A673 (cell line): ENCODE results near the gene PHLPP2. TPM values are rescaled to one million over a fixed set of nuclear protein-coding genes. Genes with fewer than 3 reads are reported as not detected.

Source experiments
- BruUV-seq: library from RNA; stranded (reverse); fragments of 400-500 nt; replicated peaks from 2 replicates; lab custom pipeline; 2021; lab: Mats Ljungman, UMichigan
- CTCF ChIA-PET: fragments of 300-600 bp; sonication (Branson Sonifier 250); formaldehyde crosslinking; loops from one replicate; lab custom pipeline; 2022; ENCODE audit warnings: antibody characterized with exemption; lab: Charles Lee
- POLR2A ChIA-PET: fragments of 300-600 bp; sonication (Branson Sonifier 250); formaldehyde crosslinking; loops from one replicate; lab custom pipeline; 2022; ENCODE audit warnings: antibody characterized with exemption; ENCODE audit not compliant: low non-redundant PET; lab: Charles Lee
- DNase-seq: peaks from one replicate; pipeline ENCODE4 v3.0.0-alpha.2; 2015; ENCODE audit warnings: low spot score
- H3K27ac ChIP-seq: fragments of 200-600 bp; sonication (generic); 2 replicates; pipeline ENCODE4 v1.5.1; 2016; ENCODE audit warnings: mixed run types, low read depth, mild to moderate bottlenecking, mixed read lengths, antibody characterized with exemption, low read length; ENCODE audit not compliant: poor library complexity, severe bottlenecking
- H3K27me3 ChIP-seq: fragments of 200-600 bp; sonication (generic); replicated peaks from 2 replicates; pipeline ENCODE4 v1.6.1; 2017; ENCODE audit warnings: mixed run types, low read depth, mild to moderate bottlenecking, mixed read lengths, antibody characterized with exemption, low read length; ENCODE audit not compliant: insufficient read depth, poor library complexity
- H3K36me3 ChIP-seq: fragments of 200-600 bp; sonication (generic); 2 replicates; pipeline ENCODE4 v1.6.1; 2016; ENCODE audit warnings: mixed run types, mild to moderate bottlenecking, mixed read lengths, antibody characterized with exemption, low read length; ENCODE audit not compliant: insufficient read depth, poor library complexity, severe bottlenecking
- H3K4me1 ChIP-seq: fragments of 200-600 bp; sonication (generic); 2 replicates; pipeline ENCODE4 v1.6.1; 2017; ENCODE audit warnings: mixed run types, mild to moderate bottlenecking, mixed read lengths, antibody characterized with exemption, low read length; ENCODE audit not compliant: insufficient read depth, poor library complexity, severe bottlenecking
- H3K4me3 ChIP-seq: fragments of 200-600 bp; sonication (generic); 2 replicates; pipeline ENCODE4 v1.5.1; 2016; ENCODE audit warnings: low read depth, mixed run types, mild to moderate bottlenecking, mixed read lengths, low read length; ENCODE audit not compliant: poor library complexity, severe bottlenecking
- H3K9me3 ChIP-seq: fragments of 200-600 bp; sonication (generic); 2 replicates; pipeline ENCODE4 v1.6.1; 2016; ENCODE audit warnings: mixed run types, low read depth, mild to moderate bottlenecking, mixed read lengths, antibody characterized with exemption, low read length; ENCODE audit not compliant: poor library complexity, severe bottlenecking
- EZH2 ChIP-seq: fragments of 200-600 bp; sonication (generic); IDR thresholded peaks from 2 replicates; pipeline ENCODE4 v1.6.1; 2017; ENCODE audit warnings: borderline replicate concordance, low read depth, mild to moderate bottlenecking, mixed read lengths, antibody characterized with exemption, low read length; ENCODE audit not compliant: poor library complexity, severe bottlenecking
- intact Hi-C: fragments of 100-400 bp; cut with micrococcal nuclease; formaldehyde crosslinking; loops from one replicate; pipeline ENCODE4 v1.10.0; 2022; ENCODE audit not compliant: unreplicated experiment
- total RNA-seq: library from RNA; stranded (reverse); gene quantifications from 2 replicates; pipeline ENCODE4 v1.2.3, GENCODE V29; 2021
- TF ChIP-seq, protein P1 (sequence below): fragments of 300-800, 200-600 bp; sonication (generic); conservative IDR thresholded peaks from 2 replicates; pipeline ENCODE4 v1.5.1; 2017; ENCODE audit warnings: low read depth, mild to moderate bottlenecking, antibody characterized with exemption, low read length, moderate library complexity, mixed read lengths

Gene PHLPP2
- total RNA-seq, 1 experiment from 2014 or later: 18.3 TPM

DNA sequence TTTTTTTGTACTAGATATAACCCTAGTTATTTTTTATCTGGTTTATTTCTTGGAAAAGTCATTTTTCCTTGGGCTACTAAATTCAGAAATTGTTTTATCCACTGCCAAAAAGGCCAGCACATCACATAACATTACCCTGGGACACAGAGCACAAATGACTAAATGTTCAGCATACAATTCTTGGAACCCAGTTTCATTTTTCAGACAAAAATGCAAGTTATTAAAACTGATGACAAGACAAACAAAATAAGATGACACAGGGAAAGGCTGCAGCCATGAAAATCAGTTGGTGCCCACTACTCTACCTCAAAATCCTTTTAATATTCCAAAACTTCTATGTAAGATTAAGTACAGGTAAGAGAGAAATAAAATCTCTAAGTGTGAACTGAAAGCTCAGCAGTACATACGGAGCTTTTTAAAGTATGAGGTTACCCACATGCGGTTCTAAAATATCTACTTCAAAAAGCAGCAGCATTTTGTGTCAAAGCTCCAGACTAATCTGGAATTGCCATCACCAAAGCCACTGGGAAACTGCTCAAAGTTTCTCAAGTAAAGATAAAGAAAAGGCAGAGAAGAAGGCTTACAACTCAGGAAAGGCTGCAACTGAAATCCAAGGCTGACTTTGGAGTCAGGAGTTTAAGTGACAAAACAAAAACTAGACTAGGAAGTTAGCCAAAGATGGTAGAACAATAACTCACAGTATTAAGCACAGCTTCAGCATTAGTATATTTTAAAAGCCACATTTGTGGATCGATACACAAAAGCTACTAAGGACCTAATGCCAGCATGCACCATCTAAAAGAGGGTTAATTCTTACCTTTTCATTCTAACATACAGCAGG is 42.8 kb upstream of the PHLPP2 start:
- BruUV-seq: no TSS peak
- TF ChIP-seq, protein P1, sequence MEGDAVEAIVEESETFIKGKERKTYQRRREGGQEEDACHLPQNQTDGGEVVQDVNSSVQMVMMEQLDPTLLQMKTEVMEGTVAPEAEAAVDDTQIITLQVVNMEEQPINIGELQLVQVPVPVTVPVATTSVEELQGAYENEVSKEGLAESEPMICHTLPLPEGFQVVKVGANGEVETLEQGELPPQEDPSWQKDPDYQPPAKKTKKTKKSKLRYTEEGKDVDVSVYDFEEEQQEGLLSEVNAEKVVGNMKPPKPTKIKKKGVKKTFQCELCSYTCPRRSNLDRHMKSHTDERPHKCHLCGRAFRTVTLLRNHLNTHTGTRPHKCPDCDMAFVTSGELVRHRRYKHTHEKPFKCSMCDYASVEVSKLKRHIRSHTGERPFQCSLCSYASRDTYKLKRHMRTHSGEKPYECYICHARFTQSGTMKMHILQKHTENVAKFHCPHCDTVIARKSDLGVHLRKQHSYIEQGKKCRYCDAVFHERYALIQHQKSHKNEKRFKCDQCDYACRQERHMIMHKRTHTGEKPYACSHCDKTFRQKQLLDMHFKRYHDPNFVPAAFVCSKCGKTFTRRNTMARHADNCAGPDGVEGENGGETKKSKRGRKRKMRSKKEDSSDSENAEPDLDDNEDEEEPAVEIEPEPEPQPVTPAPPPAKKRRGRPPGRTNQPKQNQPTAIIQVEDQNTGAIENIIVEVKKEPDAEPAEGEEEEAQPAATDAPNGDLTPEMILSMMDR: no peak
- TF ChIP-seq EZH2: no peak
- DNase-seq: no peak
- H3K9me3 ChIP-seq: no peaks in the 10 kb centered on the region
- H3K27ac ChIP-seq: peak overlapping the region; percentile 10
- peaks cover 37% of the 10 kb centered on the region for H3K36me3 ChIP-seq
- no peak overlapping the region for H3K4me3 ChIP-seq
- CTCF ChIA-PET: no interaction called here
- no peaks in the 10 kb centered on the region for H3K27me3 ChIP-seq
- peaks cover 18% of the 10 kb centered on the region for H3K4me1 ChIP-seq
- POLR2A ChIA-PET: no interaction called here
- intact Hi-C loops: no loop called here

DNA sequence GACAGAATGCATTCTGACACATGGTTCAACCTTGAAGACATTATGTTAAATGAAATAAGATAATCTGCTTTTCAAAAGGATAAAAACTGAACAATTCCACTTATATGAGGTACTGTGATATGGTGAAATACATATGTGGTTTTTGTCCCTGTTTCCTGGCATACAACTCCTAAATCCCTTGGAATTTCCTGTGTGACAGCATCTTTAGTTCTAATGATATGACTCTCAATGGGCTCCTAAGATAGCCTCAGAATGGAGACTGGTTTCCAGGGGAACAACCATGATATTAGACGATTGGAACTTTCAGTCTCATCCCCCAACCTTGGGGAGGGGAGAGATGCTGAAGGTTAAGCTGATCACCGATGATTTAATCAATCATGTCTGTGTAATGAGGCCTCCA is 37.7 kb upstream of the PHLPP2 start:
- intact Hi-C loops: no loop called here
- no peak for TF ChIP-seq EZH2
- TF ChIP-seq, protein P1: no peak
- DNase-seq: peak; percentile 84

DNA sequence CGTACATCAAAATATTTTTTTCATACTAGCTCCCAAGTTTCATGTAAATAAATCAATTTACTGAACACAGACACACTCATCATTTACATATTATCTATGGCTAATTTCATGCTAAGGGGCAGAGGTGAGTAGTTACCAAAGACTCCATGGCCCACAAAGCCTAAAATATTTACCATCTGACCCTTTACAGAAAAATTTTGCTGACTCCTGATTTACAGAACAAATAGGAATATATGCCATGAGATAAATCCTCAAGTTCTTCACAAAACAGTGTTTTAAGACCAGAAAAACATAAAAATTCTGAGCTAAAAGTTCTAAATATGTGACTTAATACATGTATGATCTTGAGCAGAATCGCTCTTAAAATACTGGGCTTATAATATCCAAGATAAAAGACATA is 36.6 kb upstream of the PHLPP2 start:
- Histone ChIP-seq H3K9me3 (no peaks in the 10 kb centered on the region), H3K4me1 (peaks cover 32% of the 10 kb centered on the region), H3K27ac (peak overlapping the region; percentile 64), H3K27me3 (no peaks in the 10 kb centered on the region), H3K4me3 (no peak overlapping the region), H3K36me3 (peaks cover 37% of the 10 kb centered on the region)
- intact Hi-C loops: no loop called here
- no peak for DNase-seq
- no peak for TF ChIP-seq EZH2
- TF ChIP-seq, protein P1: no peak
- ChIA-PET POLR2A (no interaction called here), CTCF (no interaction called here)
- BruUV-seq: no TSS peak

More for the DNA sequence above, 37.7 kb upstream of the PHLPP2 start:
- Histone ChIP-seq H3K9me3 (no peaks in the 10 kb centered on the region), H3K4me3 (no peak overlapping the region), H3K4me1 (peaks cover 38% of the 10 kb centered on the region), H3K27me3 (no peaks in the 10 kb centered on the region), H3K36me3 (peaks cover 28% of the 10 kb centered on the region), H3K27ac (peak overlapping the region; percentile 72)
- no TSS peak for BruUV-seq
- CTCF ChIA-PET: no interaction called here
- POLR2A ChIA-PET: no interaction called here
